ENCODE measurements around the gene CEP112. TPM values are rescaled to one million over a fixed set of nuclear protein-coding genes. Genes with fewer than 3 reads are reported as not detected.
A peak's percentile ranks its signal among the peaks of the same experiment; 100 is the strongest.

The CEP112 gene
- total and polyA plus RNA-seq, 2 of the 13 experiments (the other 11 are each of a cell fraction or from before 2014, with no cell fraction given): 1.2 to 3.4 TPM

DNA sequence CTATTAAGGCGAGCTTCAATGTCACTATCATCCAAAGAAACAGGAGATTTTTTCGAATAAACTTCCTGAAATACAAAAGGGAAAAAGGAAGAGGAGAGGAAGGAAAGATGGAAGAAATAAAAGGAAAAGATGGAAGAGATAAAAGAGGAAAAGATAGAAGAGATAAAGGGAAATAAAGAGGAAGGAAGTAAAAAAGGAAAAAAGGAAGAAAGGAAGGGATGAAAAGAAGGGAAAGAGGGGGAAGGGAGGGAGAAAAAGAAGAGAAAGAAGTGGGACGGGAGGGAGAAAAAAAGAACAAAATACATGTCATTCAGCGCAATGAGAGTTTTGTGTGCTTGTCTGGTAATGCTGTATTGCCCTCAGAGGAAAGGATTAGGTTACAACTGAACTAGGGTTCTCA, 62.2 kb downstream of the CEP112 start:
- no peaks in the 10 kb centered on the region for H3K36me3 ChIP-seq (replicated peaks in 1 of 2; ENCODE audit: control insufficient read depth in 1 of 2, insufficient read depth in 2 of 2, low read length in 2 of 2)
- POLR2A ChIA-PET: no interaction called here

More for the DNA sequence above, 62.2 kb downstream of the CEP112 start:
- ATAC-seq (no peak), FAIRE-seq (no peak), DNase-seq (ENCODE audit: low spot score) (no peak)
- in situ Hi-C loops (cut with HindIII; ENCODE audit: extremely low pct_ligation_motif_present, low pct_unique_long_range_greater_than_20kb): no loop called here
- Histone ChIP-seq H3K79me2 (ENCODE audit: insufficient read depth, low read length) (no peaks in the 10 kb centered on the region), H2AFZ (ENCODE audit: low read length) (no peak overlapping the region), H3K9me3 (ENCODE audit: low read length) (no peaks in the 10 kb centered on the region), H3K4me2 (ENCODE audit: low read depth, low read length) (no peak overlapping the region), H3K4me3 (replicated peaks in 1 of 3; ENCODE audit: insufficient read depth in 1 of 3, low read depth in 2 of 3, low read length in 3 of 3) (no peak overlapping the region), H3K27ac (ENCODE audit: extremely low read length, insufficient read depth, low read length) (no peak overlapping the region), H3K27me3 (ENCODE audit: control insufficient read depth in 1 of 2, insufficient read depth in 2 of 2, low read length in 2 of 2) (no peaks in the 10 kb centered on the region), H3K9ac (ENCODE audit: insufficient read depth, low read depth, low read length) (no peak overlapping the region), H3K4me1 (ENCODE audit: insufficient read depth, low read length) (no peaks in the 10 kb centered on the region), H4K20me1 (ENCODE audit: insufficient read depth, low read length) (no peaks in the 10 kb centered on the region)
- BruUV-seq (replicated peaks): no TSS peak
- no peak for TF ChIP-seq HOXA7 (CRISPR knock-in tag; IDR thresholded peaks at IDR 0.05)
- no peak for TF ChIP-seq ZNF552 (CRISPR knock-in tag; IDR thresholded peaks at IDR 0.05; ENCODE audit: borderline replicate concordance)
- no peak for TF ChIP-seq RCOR2 (CRISPR knock-in tag; IDR thresholded peaks at IDR 0.05)
- TF ChIP-seq ZBTB1 (CRISPR knock-in tag; IDR thresholded peaks at IDR 0.05; ENCODE audit: borderline replicate concordance): no peak
- peak; percentile 27 for TF ChIP-seq SRSF9 (IDR thresholded peaks at IDR 0.05; ENCODE audit: borderline replicate concordance, insufficient read depth, low read depth, low read length, poor library complexity, severe bottlenecking)
- TF ChIP-seq, protein P1, sequence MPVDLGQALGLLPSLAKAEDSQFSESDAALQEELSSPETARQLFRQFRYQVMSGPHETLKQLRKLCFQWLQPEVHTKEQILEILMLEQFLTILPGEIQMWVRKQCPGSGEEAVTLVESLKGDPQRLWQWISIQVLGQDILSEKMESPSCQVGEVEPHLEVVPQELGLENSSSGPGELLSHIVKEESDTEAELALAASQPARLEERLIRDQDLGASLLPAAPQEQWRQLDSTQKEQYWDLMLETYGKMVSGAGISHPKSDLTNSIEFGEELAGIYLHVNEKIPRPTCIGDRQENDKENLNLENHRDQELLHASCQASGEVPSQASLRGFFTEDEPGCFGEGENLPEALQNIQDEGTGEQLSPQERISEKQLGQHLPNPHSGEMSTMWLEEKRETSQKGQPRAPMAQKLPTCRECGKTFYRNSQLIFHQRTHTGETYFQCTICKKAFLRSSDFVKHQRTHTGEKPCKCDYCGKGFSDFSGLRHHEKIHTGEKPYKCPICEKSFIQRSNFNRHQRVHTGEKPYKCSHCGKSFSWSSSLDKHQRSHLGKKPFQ (CRISPR knock-in tag; IDR thresholded peaks at IDR 0.05; ENCODE audit: insufficient replicate concordance): no peak
- no peak for TF ChIP-seq ZFP82 (CRISPR knock-in tag; IDR thresholded peaks at IDR 0.05; ENCODE audit: borderline replicate concordance)
- TF ChIP-seq KLF9 (CRISPR knock-in tag; IDR thresholded peaks at IDR 0.05; ENCODE audit: low read depth): no peak
- TF ChIP-seq, protein P2, sequence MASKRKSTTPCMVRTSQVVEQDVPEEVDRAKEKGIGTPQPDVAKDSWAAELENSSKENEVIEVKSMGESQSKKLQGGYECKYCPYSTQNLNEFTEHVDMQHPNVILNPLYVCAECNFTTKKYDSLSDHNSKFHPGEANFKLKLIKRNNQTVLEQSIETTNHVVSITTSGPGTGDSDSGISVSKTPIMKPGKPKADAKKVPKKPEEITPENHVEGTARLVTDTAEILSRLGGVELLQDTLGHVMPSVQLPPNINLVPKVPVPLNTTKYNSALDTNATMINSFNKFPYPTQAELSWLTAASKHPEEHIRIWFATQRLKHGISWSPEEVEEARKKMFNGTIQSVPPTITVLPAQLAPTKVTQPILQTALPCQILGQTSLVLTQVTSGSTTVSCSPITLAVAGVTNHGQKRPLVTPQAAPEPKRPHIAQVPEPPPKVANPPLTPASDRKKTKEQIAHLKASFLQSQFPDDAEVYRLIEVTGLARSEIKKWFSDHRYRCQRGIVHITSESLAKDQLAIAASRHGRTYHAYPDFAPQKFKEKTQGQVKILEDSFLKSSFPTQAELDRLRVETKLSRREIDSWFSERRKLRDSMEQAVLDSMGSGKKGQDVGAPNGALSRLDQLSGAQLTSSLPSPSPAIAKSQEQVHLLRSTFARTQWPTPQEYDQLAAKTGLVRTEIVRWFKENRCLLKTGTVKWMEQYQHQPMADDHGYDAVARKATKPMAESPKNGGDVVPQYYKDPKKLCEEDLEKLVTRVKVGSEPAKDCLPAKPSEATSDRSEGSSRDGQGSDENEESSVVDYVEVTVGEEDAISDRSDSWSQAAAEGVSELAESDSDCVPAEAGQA (IDR thresholded peaks at IDR 0.05; ENCODE audit: low read depth): no peak
- TF ChIP-seq, protein P2 (CRISPR knock-in tag; IDR thresholded peaks at IDR 0.05; ENCODE audit: borderline replicate concordance): no peak
- peak; percentile 84 for TF ChIP-seq HNRNPK (IDR thresholded peaks at IDR 0.05; ENCODE audit: low read depth, low read length, poor library complexity, severe bottlenecking)
- TF ChIP-seq, protein P3, sequence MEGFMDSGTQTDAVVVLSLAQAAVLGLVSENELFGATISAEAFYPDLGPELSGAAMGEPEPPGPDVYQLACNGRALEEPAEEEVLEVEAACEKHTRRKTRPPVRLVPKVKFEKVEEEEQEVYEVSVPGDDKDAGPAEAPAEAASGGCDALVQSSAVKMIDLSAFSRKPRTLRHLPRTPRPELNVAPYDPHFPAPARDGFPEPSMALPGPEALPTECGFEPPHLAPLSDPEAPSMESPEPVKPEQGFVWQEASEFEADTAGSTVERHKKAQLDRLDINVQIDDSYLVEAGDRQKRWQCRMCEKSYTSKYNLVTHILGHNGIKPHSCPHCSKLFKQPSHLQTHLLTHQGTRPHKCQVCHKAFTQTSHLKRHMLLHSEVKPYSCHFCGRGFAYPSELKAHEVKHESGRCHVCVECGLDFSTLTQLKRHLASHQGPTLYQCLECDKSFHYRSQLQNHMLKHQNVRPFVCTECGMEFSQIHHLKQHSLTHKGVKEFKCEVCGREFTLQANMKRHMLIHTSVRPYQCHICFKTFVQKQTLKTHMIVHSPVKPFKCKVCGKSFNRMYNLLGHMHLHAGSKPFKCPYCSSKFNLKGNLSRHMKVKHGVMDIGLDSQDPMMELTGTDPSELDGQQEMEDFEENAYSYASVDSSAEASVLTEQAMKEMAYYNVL (CRISPR knock-in tag; IDR thresholded peaks at IDR 0.05; ENCODE audit: borderline replicate concordance): no peak
- no peak for TF ChIP-seq ZNF773 (CRISPR knock-in tag; IDR thresholded peaks at IDR 0.05; ENCODE audit: borderline replicate concordance)
- no peak for TF ChIP-seq SAP130 (CRISPR knock-in tag; IDR thresholded peaks at IDR 0.05; ENCODE audit: low read depth)
- no peak for TF ChIP-seq WIZ (CRISPR knock-in tag; IDR thresholded peaks at IDR 0.05)
- no peak for TF ChIP-seq PRMT3 (CRISPR knock-in tag; IDR thresholded peaks at IDR 0.05; ENCODE audit: borderline replicate concordance, low read depth)
- intact Hi-C loops (cut with micrococcal nuclease; ENCODE audit: unreplicated experiment): no loop called here
- WGBS (ENCODE audit: low lambda C conversion rate): 80% methylated on average over 4 of the region's 4 CpGs
- CTCF ChIA-PET (ENCODE audit: low intra/inter-chr PET ratio, low total read pairs): no interaction called here

Data from HepG2 (cell line).